ENCODE results near the gene P4HTM.
"Not testable (repeated sequence)": the region's sequence is repeated elsewhere in the genome, so short reads cannot be mapped to it uniquely, and the experiment has no call there.

The P4HTM gene

DNA sequence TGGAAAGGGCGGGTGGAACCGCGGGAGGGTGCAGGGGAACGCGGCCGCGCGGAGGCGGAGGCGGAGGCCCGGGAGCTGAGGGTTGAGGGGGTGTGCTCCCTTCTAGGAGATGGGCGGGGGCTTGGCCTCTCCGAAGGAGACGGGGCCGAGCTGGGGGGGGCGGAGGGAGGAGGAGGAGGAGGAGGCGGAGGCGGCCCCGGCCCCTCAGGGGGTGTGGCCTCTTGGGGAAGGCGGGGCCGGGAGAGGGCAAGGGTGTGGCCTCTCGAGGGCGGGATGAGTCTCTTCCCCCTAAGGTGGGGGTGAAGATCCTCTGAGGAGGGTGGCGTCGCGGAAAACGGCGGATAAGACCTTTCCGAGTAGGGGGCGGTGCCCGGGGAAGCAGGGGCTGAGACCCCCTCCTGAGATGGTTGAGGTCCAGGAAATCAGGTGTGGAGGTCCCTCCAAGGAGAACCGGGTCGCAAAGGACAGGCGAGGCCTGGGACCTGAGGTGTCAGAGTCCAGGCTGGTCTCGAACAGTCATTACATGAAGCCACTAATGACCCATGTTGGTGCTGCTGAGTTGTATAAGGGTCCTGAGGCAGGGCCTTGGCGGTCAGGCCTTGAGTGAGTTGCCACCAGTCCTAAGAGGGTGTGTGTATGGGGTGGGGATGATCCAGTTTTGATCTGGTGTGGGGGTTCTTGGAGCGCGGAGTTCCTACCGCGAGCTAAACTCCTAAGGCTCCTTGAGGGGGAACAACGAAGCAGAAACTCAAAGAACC, 17.9 kb downstream of the P4HTM start:
- TF ChIP-seq, protein P1, sequence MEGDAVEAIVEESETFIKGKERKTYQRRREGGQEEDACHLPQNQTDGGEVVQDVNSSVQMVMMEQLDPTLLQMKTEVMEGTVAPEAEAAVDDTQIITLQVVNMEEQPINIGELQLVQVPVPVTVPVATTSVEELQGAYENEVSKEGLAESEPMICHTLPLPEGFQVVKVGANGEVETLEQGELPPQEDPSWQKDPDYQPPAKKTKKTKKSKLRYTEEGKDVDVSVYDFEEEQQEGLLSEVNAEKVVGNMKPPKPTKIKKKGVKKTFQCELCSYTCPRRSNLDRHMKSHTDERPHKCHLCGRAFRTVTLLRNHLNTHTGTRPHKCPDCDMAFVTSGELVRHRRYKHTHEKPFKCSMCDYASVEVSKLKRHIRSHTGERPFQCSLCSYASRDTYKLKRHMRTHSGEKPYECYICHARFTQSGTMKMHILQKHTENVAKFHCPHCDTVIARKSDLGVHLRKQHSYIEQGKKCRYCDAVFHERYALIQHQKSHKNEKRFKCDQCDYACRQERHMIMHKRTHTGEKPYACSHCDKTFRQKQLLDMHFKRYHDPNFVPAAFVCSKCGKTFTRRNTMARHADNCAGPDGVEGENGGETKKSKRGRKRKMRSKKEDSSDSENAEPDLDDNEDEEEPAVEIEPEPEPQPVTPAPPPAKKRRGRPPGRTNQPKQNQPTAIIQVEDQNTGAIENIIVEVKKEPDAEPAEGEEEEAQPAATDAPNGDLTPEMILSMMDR (IDR thresholded peaks at IDR 0.05; ENCODE audit: low read depth, low read length, missing control alignments) = no peak
- no peak for DNase-seq (ENCODE audit: low read depth)
- peak overlapping the region; percentile 72 for H3K4me3 ChIP-seq (ENCODE audit: low read depth, low read length)

DNA sequence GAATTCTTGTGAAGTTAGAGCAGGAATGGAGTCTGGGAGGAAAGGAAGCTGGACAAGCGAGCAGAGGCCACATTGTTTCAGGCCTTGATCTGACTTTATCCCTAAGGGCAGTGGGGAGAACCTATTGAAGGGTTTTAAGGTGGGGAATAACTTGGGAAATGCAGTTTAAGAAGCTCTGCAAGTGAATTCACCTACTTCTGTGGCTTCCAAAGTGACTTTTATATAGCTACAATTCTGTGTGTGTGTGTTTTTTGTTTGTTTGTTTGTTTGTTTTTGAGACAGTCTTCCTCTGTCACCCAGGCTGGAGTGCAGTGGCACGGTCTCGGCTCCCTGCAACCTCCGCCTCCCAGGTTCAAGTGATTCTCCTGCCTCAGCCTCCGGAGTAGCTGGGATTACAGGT, 18.6 kb downstream of the P4HTM start:
- H3K4me3 ChIP-seq (ENCODE audit: low read depth, low read length) = peak overlapping the region; percentile 72
- DNase-seq (ENCODE audit: low read depth) = not testable (repeated sequence)

DNA sequence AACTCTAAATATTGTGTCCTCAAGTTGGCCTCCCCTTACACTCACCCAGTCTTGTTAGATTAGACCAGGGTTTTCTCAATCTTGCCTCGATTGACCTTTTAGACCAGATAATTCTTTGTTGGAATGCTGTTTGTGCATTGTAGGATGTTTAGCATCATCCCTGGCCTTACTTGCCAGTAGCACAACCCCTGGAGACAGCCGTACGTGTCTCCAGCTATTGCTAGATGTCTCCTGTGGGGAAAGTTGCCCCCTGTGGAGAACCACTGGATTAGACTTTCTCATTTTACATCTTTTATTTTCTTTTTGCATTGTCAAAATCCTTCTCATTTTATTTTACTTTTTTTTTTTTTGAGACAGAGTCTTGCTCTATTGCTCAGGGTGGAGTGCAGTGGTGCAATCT, 19.4 kb downstream of the P4HTM start:
- TF ChIP-seq, protein P1 (IDR thresholded peaks at IDR 0.05; ENCODE audit: low read depth, low read length, missing control alignments) = no peak

DNA sequence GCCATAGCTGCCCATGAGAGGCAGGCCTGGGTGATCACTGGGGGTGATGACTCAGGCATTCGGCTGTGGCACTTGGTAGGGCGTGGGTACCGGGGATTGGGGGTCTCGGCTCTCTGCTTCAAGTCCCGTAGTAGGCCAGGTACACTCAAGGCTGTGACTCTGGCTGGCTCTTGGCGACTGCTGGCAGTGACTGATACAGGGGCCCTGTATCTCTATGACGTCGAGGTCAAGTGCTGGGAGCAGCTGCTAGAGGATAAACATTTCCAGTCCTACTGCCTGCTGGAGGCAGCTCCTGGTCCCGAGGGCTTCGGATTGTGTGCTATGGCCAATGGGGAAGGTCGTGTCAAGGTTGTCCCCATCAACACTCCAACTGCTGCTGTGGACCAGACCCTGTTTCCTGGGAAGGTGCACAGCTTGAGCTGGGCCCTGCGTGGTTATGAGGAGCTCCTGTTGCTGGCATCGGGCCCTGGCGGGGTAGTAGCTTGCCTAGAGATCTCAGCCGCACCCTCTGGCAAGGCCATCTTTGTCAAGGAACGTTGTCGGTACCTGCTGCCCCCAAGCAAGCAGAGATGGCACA, 22.5 kb downstream of the P4HTM start:
- no peak overlapping the region for H3K4me3 ChIP-seq (ENCODE audit: low read depth, low read length)
- no peak for DNase-seq (ENCODE audit: low read depth)
- TF ChIP-seq, protein P1 (IDR thresholded peaks at IDR 0.05; ENCODE audit: low read depth, low read length, missing control alignments) = no peak

More for the DNA sequence above, 19.4 kb downstream of the P4HTM start:
- no peak overlapping the region for H3K4me3 ChIP-seq (ENCODE audit: low read depth, low read length)
- DNase-seq (ENCODE audit: low read depth) = no peak

DNA sequence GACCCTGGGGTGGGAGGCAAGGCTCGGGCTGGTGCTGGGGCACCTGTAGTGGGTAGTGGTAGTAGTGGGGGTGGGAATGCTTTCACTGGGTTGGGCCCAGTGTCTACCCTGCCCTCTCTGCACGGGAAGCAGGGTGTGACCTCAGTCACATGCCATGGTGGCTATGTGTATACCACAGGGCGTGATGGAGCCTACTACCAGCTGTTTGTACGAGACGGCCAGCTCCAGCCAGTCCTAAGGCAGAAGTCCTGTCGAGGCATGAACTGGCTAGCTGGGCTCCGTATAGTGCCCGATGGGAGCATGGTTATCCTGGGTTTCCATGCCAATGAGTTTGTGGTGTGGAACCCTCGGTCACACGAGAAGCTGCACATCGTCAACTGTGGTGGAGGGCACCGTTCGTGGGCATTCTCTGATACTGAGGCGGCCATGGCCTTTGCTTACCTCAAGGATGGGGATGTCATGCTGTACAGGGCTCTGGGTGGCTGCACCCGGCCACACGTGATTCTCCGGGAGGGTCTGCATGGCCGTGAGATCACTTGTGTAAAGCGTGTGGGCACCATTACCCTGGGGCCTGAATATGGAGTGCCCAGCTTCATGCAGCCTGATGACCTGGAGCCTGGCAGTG, 23.2 kb downstream of the P4HTM start:
- DNase-seq (ENCODE audit: low read depth) = no peak
- H3K4me3 ChIP-seq (ENCODE audit: low read depth, low read length) = no peak overlapping the region
- TF ChIP-seq, protein P1 (IDR thresholded peaks at IDR 0.05; ENCODE audit: low read depth, low read length, missing control alignments) = no peak

DNA sequence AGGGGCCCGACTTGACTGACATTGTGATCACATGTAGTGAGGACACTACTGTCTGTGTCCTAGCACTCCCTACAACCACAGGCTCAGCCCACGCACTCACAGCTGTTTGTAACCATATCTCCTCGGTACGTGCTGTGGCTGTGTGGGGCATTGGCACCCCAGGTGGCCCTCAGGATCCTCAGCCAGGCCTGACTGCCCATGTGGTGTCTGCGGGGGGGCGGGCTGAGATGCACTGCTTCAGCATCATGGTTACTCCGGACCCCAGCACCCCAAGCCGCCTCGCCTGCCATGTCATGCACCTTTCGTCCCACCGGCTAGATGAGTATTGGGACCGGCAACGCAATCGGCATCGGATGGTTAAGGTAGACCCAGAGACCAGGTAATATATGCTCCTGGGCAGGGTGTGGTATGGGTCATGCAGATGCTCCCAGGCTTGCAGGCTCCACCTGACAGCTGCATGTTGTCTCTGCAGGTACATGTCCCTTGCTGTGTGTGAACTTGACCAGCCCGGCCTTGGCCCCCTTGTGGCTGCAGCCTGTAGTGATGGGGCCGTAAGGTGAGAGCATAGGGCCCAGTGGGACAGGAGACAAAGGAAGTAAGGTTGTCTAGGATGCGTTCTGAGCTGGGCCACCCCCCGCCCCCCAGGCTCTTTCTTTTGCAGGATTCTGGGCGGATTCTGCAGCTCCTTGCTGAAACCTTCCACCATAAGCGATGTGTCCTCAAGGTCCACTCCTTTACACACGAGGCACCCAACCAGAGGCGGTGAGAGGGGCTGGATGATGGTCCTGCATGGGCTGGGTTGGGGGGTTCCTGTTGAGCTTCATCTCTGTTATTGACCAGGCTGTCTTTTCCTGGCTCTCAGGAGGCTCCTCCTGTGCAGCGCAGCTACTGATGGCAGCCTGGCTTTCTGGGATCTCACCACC, 24.0 kb downstream of the P4HTM start:
- TF ChIP-seq, protein P1 (IDR thresholded peaks at IDR 0.05; ENCODE audit: low read depth, low read length, missing control alignments) = peak; percentile 76
- H3K4me3 ChIP-seq (ENCODE audit: low read depth, low read length) = no peak overlapping the region
- no peak for DNase-seq (ENCODE audit: low read depth)

DNA sequence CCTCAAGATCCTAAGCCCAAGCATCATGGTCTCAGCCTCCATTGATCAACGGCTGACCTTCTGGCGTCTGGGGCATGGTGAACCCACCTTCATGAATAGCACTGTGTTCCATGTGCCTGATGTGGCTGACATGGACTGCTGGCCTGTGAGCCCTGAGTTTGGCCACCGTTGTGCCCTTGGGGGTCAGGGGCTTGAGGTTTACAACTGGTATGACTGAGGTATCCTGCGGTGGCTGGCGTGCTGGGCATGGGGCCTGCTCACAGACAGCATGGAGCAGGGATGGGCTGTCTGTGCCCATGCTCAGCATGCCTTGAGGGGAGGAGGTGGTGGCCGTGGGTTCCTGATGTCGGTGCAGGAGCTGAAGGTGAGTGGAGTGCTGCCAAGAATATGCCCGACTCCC, 25.0 kb downstream of the P4HTM start:
- DNase-seq (ENCODE audit: low read depth) = no peak
- no peak overlapping the region for H3K4me3 ChIP-seq (ENCODE audit: low read depth, low read length)
- TF ChIP-seq, protein P1 (IDR thresholded peaks at IDR 0.05; ENCODE audit: low read depth, low read length, missing control alignments) = no peak
